ENCODE results near the gene ARHGEF12. TPM values are rescaled to one million over a fixed set of nuclear protein-coding genes. Genes with fewer than 3 reads are reported as not detected.
A peak's percentile ranks its signal among the peaks of the same experiment; 100 is the strongest.

The ARHGEF12 gene
- total RNA-seq, 4 donors from 2014 or later: 169 to 268 (median 197) TPM

GRCh38 chr11:120354779-120355178 lies 18.6 kb downstream of the ARHGEF12 start:
- WGBS, 2 donors: 73 to 84% methylated on average over 6 of the region's 6 CpGs
- Histone ChIP-seq H3K36me3 (no peaks in the 10 kb centered on the region), H3K9me3 (no peaks in the 10 kb centered on the region), H3K4me3 (replicated peaks in 1 of 3) (no peak overlapping the region), H3K27ac (no peak overlapping the region), H3K27me3 (no peaks in the 10 kb centered on the region), H3K4me1 (peaks cover 10 to 20% of the 10 kb centered on the region in 2 donors)
- TF ChIP-seq CTCF (IDR thresholded peaks at IDR 0.05) (no peak), POLR2A (IDR thresholded peaks at IDR 0.05) (no peak)
- intact Hi-C loops (cut with DNase I): no loop called here
- no peak for DNase-seq

- TF ChIP-seq CTCF (IDR thresholded peaks at IDR 0.05) (no peak), POLR2A (IDR thresholded peaks at IDR 0.05) (no peak)
- no peaks in the 10 kb centered on the region for H3K27me3 ChIP-seq
- peak overlapping the region in 1 of 3 donors; percentile 37 for H3K27ac ChIP-seq
- intact Hi-C loops (cut with DNase I): no loop called here
- peaks cover 10 to 20% of the 10 kb centered on the region in 2 donors for H3K4me1 ChIP-seq
- no peaks in the 10 kb centered on the region for H3K36me3 ChIP-seq
- no peak for DNase-seq
- no peak overlapping the region for H3K4me3 ChIP-seq (replicated peaks in 1 of 3)
- no peaks in the 10 kb centered on the region for H3K9me3 ChIP-seq
- WGBS, 2 donors: 90 to 92% methylated on average over 6 of the region's 6 CpGs
Observed at GRCh38 chr11:120357620-120358019, 21.4 kb downstream of the ARHGEF12 start.

- no peaks in the 10 kb centered on the region for H3K27me3 ChIP-seq
- H3K4me1 ChIP-seq: peaks cover 10 to 19% of the 10 kb centered on the region in 2 donors
- H3K9me3 ChIP-seq: no peaks in the 10 kb centered on the region
- H3K27ac ChIP-seq: no peak overlapping the region
- WGBS, 2 donors: 95% methylated on average over 3 of the region's 3 CpGs
- no peak for TF ChIP-seq CTCF (IDR thresholded peaks at IDR 0.05)
- TF ChIP-seq POLR2A (IDR thresholded peaks at IDR 0.05): no peak
- no peaks in the 10 kb centered on the region for H3K36me3 ChIP-seq
- DNase-seq: no peak
- no peak overlapping the region for H3K4me3 ChIP-seq (replicated peaks in 1 of 3)
- intact Hi-C loops (cut with DNase I): no loop called here
Observed at GRCh38 chr11:120358729-120359128, 22.5 kb downstream of the ARHGEF12 start.

GRCh38 chr11:120363436-120363835 lies 27.2 kb downstream of the ARHGEF12 start:
- H3K27ac ChIP-seq: no peak overlapping the region
- H3K9me3 ChIP-seq: no peaks in the 10 kb centered on the region
- H3K27me3 ChIP-seq: no peaks in the 10 kb centered on the region
- no peak overlapping the region for H3K4me3 ChIP-seq (replicated peaks in 1 of 3)
- intact Hi-C loops (cut with DNase I): no loop called here
- DNase-seq: no peak
- no peaks in the 10 kb centered on the region for H3K36me3 ChIP-seq
- peaks cover 0 to 3% of the 10 kb centered on the region in 2 donors for H3K4me1 ChIP-seq
- no peak for TF ChIP-seq CTCF (IDR thresholded peaks at IDR 0.05)

GRCh38 chr11:120365512-120365911 lies 29.3 kb downstream of the ARHGEF12 start:
- intact Hi-C loops (cut with DNase I): no loop called here
- no peak for TF ChIP-seq CTCF (IDR thresholded peaks at IDR 0.05)
- Histone ChIP-seq H3K36me3 (no peaks in the 10 kb centered on the region), H3K9me3 (no peaks in the 10 kb centered on the region), H3K4me1 (peaks cover 0 to 3% of the 10 kb centered on the region in 2 donors), H3K27me3 (no peaks in the 10 kb centered on the region), H3K4me3 (replicated peaks in 1 of 3) (no peak overlapping the region), H3K27ac (no peak overlapping the region)
- DNase-seq: no peak

All from thyroid gland (tissue), 4 donors.